Measurements from ENCODE around the gene PEX10.

The PEX10 gene

DNA sequence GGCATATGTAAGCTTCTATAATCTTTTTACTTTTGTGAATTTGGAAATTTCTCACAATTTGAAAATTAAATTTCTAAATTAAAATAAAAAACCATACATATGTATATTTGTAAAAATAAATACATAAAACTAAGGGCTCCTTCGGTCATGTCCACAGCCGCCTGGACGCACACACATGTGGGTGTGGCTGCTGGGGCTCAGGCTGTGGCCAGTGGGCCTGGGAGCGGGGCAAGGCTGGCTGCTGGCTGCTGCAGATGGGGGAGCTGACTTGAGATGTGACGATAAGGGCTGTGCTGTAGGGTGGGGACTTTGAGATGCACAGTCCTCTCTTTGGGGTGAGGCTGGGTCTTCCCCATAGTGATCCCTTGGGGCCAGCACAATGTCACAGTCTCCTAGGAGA is 15.9 kb downstream of the PEX10 start:
- peaks cover 45% of the 10 kb centered on the region for H3K79me2 ChIP-seq (ENCODE audit: insufficient read depth, low read length)
- H4K20me1 ChIP-seq (ENCODE audit: insufficient read depth, low read length, poor library complexity, severe bottlenecking), result peaks cover 24% of the 10 kb centered on the region

GRCh38 chr1:2396059-2396458 is 16.3 kb downstream of the PEX10 start:
- peaks cover 24% of the 10 kb centered on the region for H4K20me1 ChIP-seq (ENCODE audit: insufficient read depth, low read length, poor library complexity, severe bottlenecking)
- peaks cover 30% of the 10 kb centered on the region; the same call in 1 of the 2 replicates for H3K36me3 ChIP-seq (ENCODE audit: insufficient read depth, low read length)
- H3K4me3 ChIP-seq (ENCODE audit: low read length, poor library complexity, severe bottlenecking), result no peak overlapping the region
- peaks cover 45% of the 10 kb centered on the region for H3K79me2 ChIP-seq (ENCODE audit: insufficient read depth, low read length)
- no peak overlapping the region for H2AFZ ChIP-seq (ENCODE audit: low read length)
- no peaks in the 10 kb centered on the region for H3K27me3 ChIP-seq (ENCODE audit: insufficient read depth, low read length, poor library complexity, severe bottlenecking)
- H3K9ac ChIP-seq (ENCODE audit: low read depth, low read length, poor library complexity, severe bottlenecking), result peak overlapping the region; percentile 35
- H3K4me2 ChIP-seq (ENCODE audit: low read depth, low read length, poor library complexity, severe bottlenecking), result no peak overlapping the region
- H3K9me3 ChIP-seq (ENCODE audit: insufficient read depth, low read depth, low read length), result no peaks in the 10 kb centered on the region
- TF ChIP-seq EZH2phosphoT487 (IDR thresholded peaks at IDR 0.05; ENCODE audit: borderline replicate concordance), result no peak
- H3K4me1 ChIP-seq (ENCODE audit: insufficient read depth, low read length, poor library complexity, severe bottlenecking), result peaks cover 18% of the 10 kb centered on the region
- no peaks in the 10 kb centered on the region for H3F3A ChIP-seq (ENCODE audit: low read depth)
- no peaks in the 10 kb centered on the region for H3K9me2 ChIP-seq (replicated peaks; ENCODE audit: low read depth, low read length)

More for the DNA sequence above, 15.9 kb downstream of the PEX10 start:
- no peaks in the 10 kb centered on the region for H3K9me3 ChIP-seq (ENCODE audit: insufficient read depth, low read depth, low read length)
- H3K4me3 ChIP-seq (ENCODE audit: low read length, poor library complexity, severe bottlenecking), result no peak overlapping the region
- no peak for TF ChIP-seq EZH2phosphoT487 (IDR thresholded peaks at IDR 0.05; ENCODE audit: borderline replicate concordance)
- no peak for TF ChIP-seq CTCF (conservative IDR thresholded peaks at IDR 0.05; ENCODE audit: low read length)
- H3K9me2 ChIP-seq (replicated peaks; ENCODE audit: low read depth, low read length), result no peaks in the 10 kb centered on the region
- H3K4me2 ChIP-seq (ENCODE audit: low read depth, low read length, poor library complexity, severe bottlenecking), result no peak overlapping the region
- no peaks in the 10 kb centered on the region for H3F3A ChIP-seq (ENCODE audit: low read depth)
- no peak overlapping the region for H2AFZ ChIP-seq (ENCODE audit: low read length)
- H3K4me1 ChIP-seq (ENCODE audit: insufficient read depth, low read length, poor library complexity, severe bottlenecking), result peaks cover 18% of the 10 kb centered on the region
- no peaks in the 10 kb centered on the region for H3K27me3 ChIP-seq (ENCODE audit: insufficient read depth, low read length, poor library complexity, severe bottlenecking)
- peaks cover 30% of the 10 kb centered on the region; the same call in 1 of the 2 replicates for H3K36me3 ChIP-seq (ENCODE audit: insufficient read depth, low read length)
- H3K9ac ChIP-seq (ENCODE audit: low read depth, low read length, poor library complexity, severe bottlenecking), result no peak overlapping the region

DNA sequence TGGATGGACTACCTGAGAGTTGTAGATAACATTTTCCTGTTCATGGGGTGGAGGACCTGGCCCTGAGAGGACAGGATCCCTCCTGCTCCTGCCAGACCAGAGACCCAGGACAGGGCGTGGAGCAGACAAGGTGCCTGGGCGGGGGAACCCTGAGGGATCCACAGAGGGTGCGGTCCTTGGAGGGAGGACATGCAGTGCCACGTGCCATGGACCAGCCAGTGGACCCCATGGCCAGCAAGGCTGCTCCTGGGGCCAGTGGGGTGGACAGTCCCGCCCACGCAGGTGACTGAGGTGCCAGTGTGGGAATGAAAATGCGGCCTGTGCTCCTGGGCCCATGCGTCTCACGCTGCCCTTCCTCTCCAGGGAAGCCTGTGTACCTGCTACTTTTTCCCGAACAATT is 17.1 kb downstream of the PEX10 start:
- H3F3A ChIP-seq (ENCODE audit: low read depth), result no peaks in the 10 kb centered on the region
- H3K36me3 ChIP-seq (ENCODE audit: insufficient read depth, low read length), result peaks cover 27% of the 10 kb centered on the region; the same call in 1 of the 2 replicates
- H3K4me1 ChIP-seq (ENCODE audit: insufficient read depth, low read length, poor library complexity, severe bottlenecking), result peaks cover 22% of the 10 kb centered on the region
- H3K9me3 ChIP-seq (ENCODE audit: insufficient read depth, low read depth, low read length), result no peaks in the 10 kb centered on the region
- H3K4me3 ChIP-seq (ENCODE audit: low read length, poor library complexity, severe bottlenecking), result no peak overlapping the region
- H3K9me2 ChIP-seq (replicated peaks; ENCODE audit: low read depth, low read length), result no peaks in the 10 kb centered on the region
- H3K27me3 ChIP-seq (ENCODE audit: insufficient read depth, low read length, poor library complexity, severe bottlenecking), result no peaks in the 10 kb centered on the region
- H3K4me2 ChIP-seq (ENCODE audit: low read depth, low read length, poor library complexity, severe bottlenecking), result peak overlapping the region; percentile 90
- H3K79me2 ChIP-seq (ENCODE audit: insufficient read depth, low read length), result peaks cover 53% of the 10 kb centered on the region
- H4K20me1 ChIP-seq (ENCODE audit: insufficient read depth, low read length, poor library complexity, severe bottlenecking), result peaks cover 24% of the 10 kb centered on the region
- no peak overlapping the region for H2AFZ ChIP-seq (ENCODE audit: low read length)
- TF ChIP-seq CTCF (conservative IDR thresholded peaks at IDR 0.05; ENCODE audit: low read length) (no peak), EZH2phosphoT487 (IDR thresholded peaks at IDR 0.05; ENCODE audit: borderline replicate concordance) (no peak)
- peak overlapping the region; percentile 35 for H3K9ac ChIP-seq (ENCODE audit: low read depth, low read length, poor library complexity, severe bottlenecking)

- no peak overlapping the region for H3K4me3 ChIP-seq (ENCODE audit: low read length, poor library complexity, severe bottlenecking)
- no peak overlapping the region for H2AFZ ChIP-seq (ENCODE audit: low read length)
- no peaks in the 10 kb centered on the region for H3F3A ChIP-seq (ENCODE audit: low read depth)
- peak overlapping the region; percentile 90 for H3K4me2 ChIP-seq (ENCODE audit: low read depth, low read length, poor library complexity, severe bottlenecking)
- H3K9me3 ChIP-seq (ENCODE audit: insufficient read depth, low read depth, low read length), result no peaks in the 10 kb centered on the region
- peaks cover 25% of the 10 kb centered on the region for H3K4me1 ChIP-seq (ENCODE audit: insufficient read depth, low read length, poor library complexity, severe bottlenecking)
- H3K27me3 ChIP-seq (ENCODE audit: insufficient read depth, low read length, poor library complexity, severe bottlenecking), result no peaks in the 10 kb centered on the region
- peaks cover 24% of the 10 kb centered on the region for H4K20me1 ChIP-seq (ENCODE audit: insufficient read depth, low read length, poor library complexity, severe bottlenecking)
- no peaks in the 10 kb centered on the region for H3K9me2 ChIP-seq (replicated peaks; ENCODE audit: low read depth, low read length)
- no peak for TF ChIP-seq CTCF (conservative IDR thresholded peaks at IDR 0.05; ENCODE audit: low read length)
- TF ChIP-seq EZH2phosphoT487 (IDR thresholded peaks at IDR 0.05; ENCODE audit: borderline replicate concordance), result no peak
- peaks cover 56% of the 10 kb centered on the region for H3K79me2 ChIP-seq (ENCODE audit: insufficient read depth, low read length)
- H3K36me3 ChIP-seq (ENCODE audit: insufficient read depth, low read length), result peaks cover 23% of the 10 kb centered on the region; the same call in 1 of the 2 replicates
- peak overlapping the region; percentile 35 for H3K9ac ChIP-seq (ENCODE audit: low read depth, low read length, poor library complexity, severe bottlenecking)
Measured at GRCh38 chr1:2394761-2395160, 17.6 kb downstream of the PEX10 start.

Measured in Loucy (cell line).